Testis (tissue), 3 donors: ENCODE measurements around the gene RFLNA. TPM values are rescaled to one million over a fixed set of nuclear protein-coding genes. Genes with fewer than 3 reads are reported as not detected.
A peak's percentile ranks its signal among the peaks of the same experiment; 100 is the strongest.

Experiments
- DNase-seq: peaks from one replicate; pipeline ENCODE4 v3.0.0-alpha.2; 2019
- H3K27ac ChIP-seq, 2 donors: fragments of 200-600 bp; sonication (generic); one replicate each; pipeline ENCODE4 v1.5.1; 2019
- H3K27me3 ChIP-seq: fragments of 200-600 bp; sonication (generic); one replicate; pipeline ENCODE4 v1.5.1; 2019
- H3K36me3 ChIP-seq: fragments of 200-600 bp; sonication (generic); one replicate; pipeline ENCODE4 v1.5.1; 2017; ENCODE audit warnings: low read depth; ENCODE audit errors: missing control alignments
- H3K4me1 ChIP-seq: fragments of 200-600 bp; sonication (generic); one replicate; pipeline ENCODE4 v1.5.1; 2019
- H3K4me3 ChIP-seq, 2 donors: fragments of 200-600 bp; sonication (generic); one replicate each; pipeline ENCODE4 v1.5.1; 2017 to 2019
- H3K9me3 ChIP-seq: fragments of 200-600 bp; sonication (generic); one replicate; pipeline ENCODE4 v1.5.1; 2017
- POLR2A ChIP-seq: fragments of 450-650 bp; IDR thresholded peaks from one replicate; pipeline ENCODE4 v1.6.1; 2017; ENCODE audit warnings: antibody characterized with exemption, mild to moderate bottlenecking, moderate library complexity
- WGBS, 2 donors: methylation state at CpG; one replicate each; pipeline ENCODE4 v1.1.5; 2018; 5-methylcytosine and 5-hydroxymethylcytosine counted together
- intact Hi-C: fragments of 100-400 bp; cut with DNase I; formaldehyde crosslinking; loops from one replicate; pipeline ENCODE4 v1.15.1; 2023; ENCODE audit warnings: low total_unique reads
- polyA plus RNA-seq: library from polyadenylated mRNA; stranded (reverse); fragments of 350-450 nt; fragmentation: Illumina TruSeq; extraction: RNeasy Lipid Tissue Mini Kit (QIAGEN cat#74804); gene quantifications from one replicate; pipeline ENCODE4 v1.2.3, GENCODE V29; 2014; ENCODE audit warnings: low read depth, low replicate concordance; ENCODE audit not compliant: insufficient read depth
- total RNA-seq, 2 donors: library from RNA; depleted of rRNA; stranded (reverse); fragments of >200 nt; gene quantifications; one replicate each; pipeline ENCODE4 v1.2.3, GENCODE V29; 2016
- TF ChIP-seq, protein P1 (sequence below), 3 experiments: fragments of 450-650 bp in 2 of 3; fragments of 200-600 bp in 1 of 3; sonication (generic) in 1 of 3; IDR thresholded peaks; one replicate each; pipeline ENCODE4 v1.5.1; 2016 to 2019; ENCODE audit warnings: antibody characterized with exemption in 3 of 3, mild to moderate bottlenecking in 2 of 3, moderate library complexity in 1 of 3

RFLNA gene
- total and polyA plus RNA-seq, 3 donors from 2014 or later = 0.31 to 0.80 (median 0.68) TPM

- WGBS, 2 donors = 82 to 87% methylated on average over 12 to 32 of the region's 34 CpGs
- Histone ChIP-seq H3K36me3 (no peaks in the 10 kb centered on the region), H3K9me3 (no peaks in the 10 kb centered on the region), H3K27ac (no peak overlapping the region), H3K4me1 (peaks cover 7% of the 10 kb centered on the region), H3K27me3 (no peaks in the 10 kb centered on the region), H3K4me3 (no peak overlapping the region)
- intact Hi-C loops = no loop called here
- TF ChIP-seq POLR2A = no peak
- TF ChIP-seq, protein P1, sequence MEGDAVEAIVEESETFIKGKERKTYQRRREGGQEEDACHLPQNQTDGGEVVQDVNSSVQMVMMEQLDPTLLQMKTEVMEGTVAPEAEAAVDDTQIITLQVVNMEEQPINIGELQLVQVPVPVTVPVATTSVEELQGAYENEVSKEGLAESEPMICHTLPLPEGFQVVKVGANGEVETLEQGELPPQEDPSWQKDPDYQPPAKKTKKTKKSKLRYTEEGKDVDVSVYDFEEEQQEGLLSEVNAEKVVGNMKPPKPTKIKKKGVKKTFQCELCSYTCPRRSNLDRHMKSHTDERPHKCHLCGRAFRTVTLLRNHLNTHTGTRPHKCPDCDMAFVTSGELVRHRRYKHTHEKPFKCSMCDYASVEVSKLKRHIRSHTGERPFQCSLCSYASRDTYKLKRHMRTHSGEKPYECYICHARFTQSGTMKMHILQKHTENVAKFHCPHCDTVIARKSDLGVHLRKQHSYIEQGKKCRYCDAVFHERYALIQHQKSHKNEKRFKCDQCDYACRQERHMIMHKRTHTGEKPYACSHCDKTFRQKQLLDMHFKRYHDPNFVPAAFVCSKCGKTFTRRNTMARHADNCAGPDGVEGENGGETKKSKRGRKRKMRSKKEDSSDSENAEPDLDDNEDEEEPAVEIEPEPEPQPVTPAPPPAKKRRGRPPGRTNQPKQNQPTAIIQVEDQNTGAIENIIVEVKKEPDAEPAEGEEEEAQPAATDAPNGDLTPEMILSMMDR (IDR thresholded peaks at IDR 0.05) = peak; percentile 24 to 44 (median 30)
- no peak for DNase-seq
Measured at GRCh38 chr12:124347805-124348658, 53.1 kb downstream of the RFLNA start.

- 89 to 91% methylated on average over 27 to 32 of the region's 32 CpGs for WGBS, 2 donors
- H3K36me3 ChIP-seq = no peaks in the 10 kb centered on the region
Measured at GRCh38 chr12:124348659-124349380, 53.9 kb downstream of the RFLNA start.

GRCh38 chr12:124350491-124350890 lies 55.6 kb downstream of the RFLNA start:
- intact Hi-C loops = no loop called here
- no peak for DNase-seq
- H3K36me3 ChIP-seq = no peaks in the 10 kb centered on the region
- H3K4me3 ChIP-seq = no peak overlapping the region
- H3K27me3 ChIP-seq = no peaks in the 10 kb centered on the region
- H3K9me3 ChIP-seq = no peaks in the 10 kb centered on the region
- 94 to 96% methylated on average over 18 of the region's 18 CpGs for WGBS, 2 donors
- TF ChIP-seq POLR2A = no peak
- TF ChIP-seq, protein P1 (IDR thresholded peaks at IDR 0.05) = no peak
- H3K4me1 ChIP-seq = peaks cover 10% of the 10 kb centered on the region
- no peak overlapping the region for H3K27ac ChIP-seq

More at GRCh38 chr12:124348659-124349380, 53.9 kb downstream of the RFLNA start:
- Histone ChIP-seq H3K9me3 (no peaks in the 10 kb centered on the region), H3K4me1 (peaks cover 10% of the 10 kb centered on the region), H3K4me3 (no peak overlapping the region), H3K27me3 (no peaks in the 10 kb centered on the region), H3K27ac (no peak overlapping the region)
- intact Hi-C loops = no loop called here
- no peak for TF ChIP-seq POLR2A
- TF ChIP-seq, protein P1 (IDR thresholded peaks at IDR 0.05) = no peak
- DNase-seq = no peak

GRCh38 chr12:124351422-124351821 lies 56.5 kb downstream of the RFLNA start:
- DNase-seq = no peak
- Histone ChIP-seq H3K4me1 (peaks cover 10% of the 10 kb centered on the region), H3K4me3 (no peak overlapping the region), H3K9me3 (no peaks in the 10 kb centered on the region), H3K36me3 (no peaks in the 10 kb centered on the region), H3K27me3 (no peaks in the 10 kb centered on the region), H3K27ac (no peak overlapping the region)
- WGBS, 2 donors = 80 to 84% methylated on average over 7 of the region's 7 CpGs
- TF ChIP-seq, protein P1 (IDR thresholded peaks at IDR 0.05) = no peak
- TF ChIP-seq POLR2A = no peak
- intact Hi-C loops = no loop called here
